ENCODE measurements around the gene KRTAP1-1.
"Not testable (repeated sequence)": the region's sequence is repeated elsewhere in the genome, so short reads cannot be mapped to it uniquely, and the experiment has no call there.

KRTAP1-1 gene

GRCh38 chr17:41009301-41009760 is 31.9 kb downstream of the KRTAP1-1 start:
- no peak for DNase-seq

- no peak for DNase-seq
Measured at GRCh38 chr17:41008811-41009210, 32.4 kb downstream of the KRTAP1-1 start, which contains the start of gene KRTAP3-1. KRTAP3-1 (minus strand) TSS chr17:41009128; CDS start chr17:41009074, 54 bp downstream.

DNA sequence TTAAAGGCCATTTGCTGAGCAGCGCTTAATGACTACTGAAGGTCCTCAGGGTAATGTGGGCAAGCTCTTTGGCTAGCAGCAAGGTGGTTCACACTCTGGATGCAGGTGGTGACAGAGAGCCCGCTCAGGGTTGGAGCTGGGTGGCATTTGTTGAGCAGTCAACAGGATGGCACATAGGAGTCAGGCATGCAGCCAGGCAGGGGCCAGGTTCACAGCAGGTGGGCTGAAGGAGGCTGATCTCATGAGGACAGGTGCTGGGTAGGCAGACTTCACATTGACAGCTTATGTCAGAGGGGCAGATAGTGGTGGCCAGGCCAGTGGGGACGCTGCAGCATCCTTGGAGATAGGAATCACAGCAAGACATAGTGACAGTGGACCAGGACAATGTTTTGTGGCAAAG is 36.9 kb downstream of the KRTAP1-1 start:
- DNase-seq, result no peak

DNA sequence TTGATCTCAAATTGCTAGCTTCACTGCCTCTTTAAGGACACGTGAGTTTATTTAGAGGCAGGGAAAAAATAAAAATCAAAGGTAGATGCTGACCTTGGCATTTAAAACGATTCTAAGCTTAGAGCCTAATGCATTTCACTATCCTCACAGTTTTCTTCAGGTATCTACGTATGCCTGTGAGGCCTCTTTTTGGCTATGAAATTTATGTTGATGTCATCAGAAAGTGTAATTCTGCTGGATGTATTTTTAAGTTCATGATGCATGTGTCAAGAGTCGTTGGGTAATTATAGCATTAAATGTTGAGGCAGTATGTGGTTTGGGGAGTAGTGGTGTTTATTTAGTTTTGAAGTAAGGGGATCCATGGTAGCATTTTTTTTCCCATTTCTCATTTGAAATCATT is 37.3 kb downstream of the KRTAP1-1 start:
- no peak for DNase-seq

- DNase-seq, result no peak
Measured at GRCh38 chr17:41002814-41003213, 38.4 kb downstream of the KRTAP1-1 start.

GRCh38 chr17:41001795-41002194 is 39.5 kb downstream of the KRTAP1-1 start:
- DNase-seq, result no peak

DNA sequence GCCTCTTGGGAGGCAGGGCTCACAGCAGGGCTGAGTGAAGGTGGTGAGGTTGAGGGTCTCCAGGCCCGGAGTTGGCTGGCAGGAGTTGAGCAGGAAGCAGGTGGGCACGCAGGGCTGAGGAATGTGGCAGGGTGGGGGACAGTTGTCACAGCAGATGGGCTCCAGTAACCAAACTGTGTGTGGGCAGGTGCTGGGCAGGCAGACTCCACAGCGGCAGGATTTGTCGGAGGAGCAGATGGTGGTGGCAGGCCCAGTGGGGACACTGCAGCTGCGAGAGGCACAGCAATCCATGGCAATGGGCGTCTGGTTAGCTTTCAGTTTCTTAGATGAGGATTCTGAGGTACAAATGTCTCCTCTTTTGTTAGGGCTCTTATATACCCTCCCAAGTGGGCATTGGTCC is 41.7 kb downstream of the KRTAP1-1 start, which contains the start of gene KRTAP3-2:
Gene KRTAP3-2 (minus strand): TSS at position 344 of the 400 bp plus-strand sequence. CDS start 53 bp downstream, at position 291.
- not testable (repeated sequence) for DNase-seq

DNA sequence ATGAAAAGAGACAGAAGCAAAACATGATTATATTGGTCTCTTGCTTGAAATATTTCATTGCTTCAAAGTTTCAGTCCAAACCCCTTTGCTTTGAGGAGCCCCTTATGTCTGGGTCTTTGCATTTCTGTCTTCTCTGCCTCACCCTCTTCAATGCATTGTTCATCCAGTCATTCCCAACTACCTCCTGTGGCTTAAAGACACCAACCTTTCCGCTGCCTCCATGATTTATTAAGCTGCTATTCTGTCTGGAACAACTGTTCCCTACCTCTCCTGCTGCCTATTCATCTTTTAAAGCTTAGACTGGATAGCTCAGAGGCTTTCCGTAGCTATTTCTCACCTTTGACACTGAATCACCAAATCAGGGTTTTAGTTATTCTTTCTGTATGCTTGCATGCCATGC is 43.9 kb downstream of the KRTAP1-1 start:
- DNase-seq, result no peak

DNA sequence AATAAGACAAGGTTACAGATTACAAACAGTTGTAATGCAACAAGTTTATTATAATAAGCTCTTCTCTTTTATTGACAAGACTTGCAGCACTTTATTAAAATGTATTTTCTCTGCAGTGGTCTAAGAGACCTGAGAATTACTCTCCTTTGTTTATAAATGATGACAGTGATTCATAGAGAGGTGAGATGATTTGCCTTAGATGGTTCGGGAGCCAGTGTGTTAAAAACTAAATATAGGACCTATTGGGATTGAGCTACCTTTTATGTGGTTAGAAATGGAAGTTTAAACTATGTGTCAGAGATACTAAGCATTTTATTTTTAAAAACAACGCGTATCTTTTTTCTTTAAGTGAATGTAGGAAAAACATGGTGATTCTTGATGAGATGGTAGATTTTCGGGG is 44.4 kb downstream of the KRTAP1-1 start:
- no peak for DNase-seq

DNA sequence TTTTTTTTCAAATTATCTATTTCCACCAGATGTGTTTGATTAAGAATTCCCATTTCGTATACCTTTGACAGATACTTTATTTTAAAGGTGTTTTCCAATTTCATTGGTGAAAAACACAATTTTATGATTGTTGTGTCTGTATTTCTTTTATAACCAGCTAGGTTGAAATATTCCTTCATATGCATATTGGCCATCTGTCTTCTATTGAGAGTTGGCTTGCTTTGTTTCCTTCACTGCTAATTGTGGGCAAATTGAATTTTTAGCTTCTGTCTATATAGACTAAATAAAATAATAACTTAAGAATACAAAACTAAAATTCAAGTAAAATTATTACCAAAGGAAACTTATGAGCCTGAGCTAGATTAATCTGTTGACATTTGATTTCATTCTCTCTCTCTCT is 46.1 kb downstream of the KRTAP1-1 start:
- no peak for DNase-seq

DNA sequence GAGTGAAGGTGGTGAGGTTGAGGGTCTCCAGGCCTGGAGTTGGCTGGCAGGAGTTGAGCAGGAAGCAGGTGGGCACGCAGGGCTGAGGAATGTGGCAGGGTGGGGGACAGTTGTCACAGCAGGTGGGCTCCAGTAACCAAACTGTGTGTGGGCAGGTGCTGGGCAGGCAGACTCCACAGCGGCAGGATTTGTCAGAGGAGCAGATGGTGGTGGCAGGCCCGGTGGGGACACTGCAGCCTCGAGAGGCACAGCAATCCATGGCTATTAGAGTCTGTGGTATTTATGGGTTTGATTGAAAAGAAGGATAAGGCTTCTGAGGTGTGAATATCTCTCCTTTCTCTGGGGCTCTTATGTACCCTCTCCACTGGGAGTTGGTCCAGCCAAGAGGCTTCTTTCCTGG is 47.4 kb downstream of the KRTAP1-1 start, which contains the start of gene KRTAP3-3:
Gene KRTAP3-3 (minus strand): TSS at position 326 of the 400 bp plus-strand sequence. CDS start 67 bp downstream, at position 259.
- DNase-seq, result no peak

GRCh38 chr17:40993084-40993483 is 48.2 kb downstream of the KRTAP1-1 start:
- DNase-seq, result no peak

- DNase-seq, result no peak
Measured at GRCh38 chr17:40992666-40993065, 48.6 kb downstream of the KRTAP1-1 start.
